HG03108 (cell line): Measurements from ENCODE around the gene CRLF3.
A peak's percentile ranks its signal among the peaks of the same experiment; 100 is the strongest.
"Not testable (repeated sequence)": the region's sequence is repeated elsewhere in the genome, so short reads cannot be mapped to it uniquely, and the experiment has no call there.

Experiments
- ATAC-seq: cut with Tn5 transposase; IDR thresholded peaks from one replicate; pipeline ENCODE4 v1.9.1; 2021; ENCODE audit warnings: moderate library complexity; ENCODE audit not compliant: unreplicated experiment

Gene CRLF3

GRCh38 chr17:30814860-30815259 lies 9.6 kb downstream of the CRLF3 start:
- ATAC-seq: not testable (repeated sequence)

DNA sequence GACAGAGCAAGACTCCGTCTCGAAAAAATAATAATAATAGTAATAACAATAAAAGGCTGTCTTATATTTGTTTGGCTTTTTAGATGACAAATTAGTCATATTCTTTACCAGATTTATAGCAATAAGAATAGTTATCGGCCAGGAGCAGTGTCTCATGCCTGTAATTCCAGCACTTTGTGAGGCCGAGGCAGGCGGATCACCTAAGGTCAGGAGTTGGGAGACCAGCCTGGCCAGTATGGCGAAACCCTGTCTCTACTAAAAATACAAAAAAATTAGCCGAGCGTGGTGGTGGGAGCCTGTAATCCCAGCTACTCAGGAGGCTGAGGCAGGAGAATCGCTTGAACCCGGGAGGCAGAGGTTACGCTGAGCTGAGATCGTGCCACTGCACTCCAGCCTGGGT lies 10.3 kb downstream of the CRLF3 start:
- ATAC-seq: not testable (repeated sequence)

DNA sequence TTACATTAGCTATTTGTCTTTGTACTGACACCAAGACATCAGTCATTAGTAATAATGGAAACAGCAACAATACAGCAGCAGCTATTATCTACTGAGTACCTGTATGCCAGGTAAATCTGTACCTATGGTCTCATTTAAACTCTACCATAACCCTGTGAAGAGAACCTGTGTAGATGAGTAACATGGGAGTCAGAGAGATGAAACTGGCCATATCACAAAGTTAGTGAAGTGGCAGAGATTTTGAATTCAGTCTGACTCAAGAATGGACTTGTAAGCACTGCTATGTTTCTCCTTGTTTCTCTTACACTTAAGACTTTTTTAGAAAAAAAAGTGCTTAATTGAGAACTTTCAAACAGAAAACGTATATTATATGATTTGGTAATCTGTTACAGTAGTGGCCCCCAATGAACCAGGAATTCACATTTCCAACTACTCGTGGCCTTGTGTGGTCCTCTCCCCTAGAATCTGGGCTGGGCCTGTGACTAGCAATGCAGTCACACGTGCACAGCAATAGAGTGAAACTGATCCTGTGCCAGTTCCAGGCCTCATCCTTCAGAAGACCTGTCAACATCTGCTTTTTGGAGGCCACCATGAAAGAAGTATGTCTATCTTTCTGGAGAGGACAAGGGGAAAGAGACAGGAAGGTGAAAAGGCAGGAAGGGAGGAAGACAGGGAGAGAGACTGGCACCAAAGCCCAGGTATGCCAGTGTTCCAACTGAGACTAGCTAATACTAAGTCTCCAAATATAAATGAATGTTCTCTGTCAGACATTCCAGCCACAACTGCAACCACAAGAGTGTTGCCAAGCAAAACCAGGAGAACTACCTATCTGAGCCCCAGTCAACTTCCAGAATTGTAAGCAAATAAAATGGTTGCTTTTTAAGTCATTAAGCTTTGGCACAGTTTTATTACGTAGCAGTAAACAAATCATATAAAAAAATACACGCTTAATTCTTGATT lies 12.0 kb downstream of the CRLF3 start:
- ATAC-seq: no peak

GRCh38 chr17:30809867-30810266 lies 14.6 kb downstream of the CRLF3 start:
- no peak for ATAC-seq

GRCh38 chr17:30808785-30809286 lies 15.7 kb downstream of the CRLF3 start:
- peak; percentile 67 for ATAC-seq

DNA sequence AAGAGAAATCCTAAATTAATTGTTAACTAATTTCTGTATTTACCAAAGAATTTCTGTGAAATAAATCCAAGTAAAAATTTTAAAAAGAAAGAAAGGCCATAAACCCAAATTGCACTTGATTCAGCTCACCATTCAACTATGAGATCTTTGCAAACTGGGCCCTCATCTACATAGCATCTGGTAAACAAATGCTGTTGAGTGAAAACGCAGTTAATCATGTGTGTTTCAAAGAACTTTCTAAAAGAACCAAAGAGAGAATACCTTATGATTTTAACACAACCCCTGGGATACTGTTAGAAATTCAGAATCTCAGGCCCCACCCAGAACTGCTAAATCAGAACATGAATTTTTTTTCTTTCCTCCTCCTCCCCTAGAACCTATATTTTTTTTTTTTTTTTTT lies 16.6 kb downstream of the CRLF3 start:
- no peak for ATAC-seq

DNA sequence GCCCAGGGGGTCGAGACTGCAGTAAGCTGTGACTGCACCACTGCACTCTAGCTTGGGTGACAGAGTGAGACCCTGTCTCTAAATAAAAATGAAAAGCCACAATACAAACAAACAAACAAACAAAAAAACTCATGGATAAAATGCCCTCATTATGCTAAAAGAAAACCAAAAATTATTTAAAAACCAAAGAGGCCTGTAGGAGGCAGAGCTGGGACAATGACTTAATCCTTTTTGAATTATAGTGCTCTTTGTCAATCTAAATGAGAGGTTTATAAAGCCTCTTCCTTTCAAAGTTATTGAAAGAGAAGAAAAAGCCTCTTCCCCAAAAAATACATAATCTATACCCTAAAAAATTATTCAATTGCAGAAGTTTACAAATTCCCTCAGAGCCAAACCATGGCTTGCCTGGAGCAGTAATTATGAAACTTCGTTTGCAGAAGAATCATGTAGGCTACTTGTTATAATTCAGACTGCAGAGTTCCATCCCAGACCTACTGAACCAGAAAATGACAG lies 18.5 kb downstream of the CRLF3 start:
- ATAC-seq: no peak

- ATAC-seq: no peak
These were observed 22.8 kb downstream of the CRLF3 start for GRCh38 chr17:30801671-30802070.

GRCh38 chr17:30796016-30796415 lies 28.5 kb downstream of the CRLF3 start:
- ATAC-seq: no peak

DNA sequence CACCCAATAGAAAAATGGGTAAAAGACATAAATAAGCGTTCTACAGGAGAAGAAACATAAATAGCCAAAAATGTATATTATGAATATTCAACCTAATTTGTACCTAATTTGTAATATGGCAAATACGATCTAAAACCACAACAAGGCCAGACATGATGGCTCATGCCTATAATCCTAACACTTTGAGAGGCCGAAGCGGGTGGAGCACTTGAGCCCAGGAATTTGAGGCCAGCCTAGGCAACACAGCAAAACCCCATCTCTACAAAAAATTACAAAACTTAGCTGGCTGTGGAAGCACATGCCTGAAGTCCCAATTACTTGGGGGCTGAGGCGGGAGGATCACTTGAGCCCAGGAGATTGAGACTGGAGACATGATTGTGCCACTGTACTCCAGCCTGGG lies 30.1 kb downstream of the CRLF3 start:
- no peak for ATAC-seq

GRCh38 chr17:30793282-30793977 lies 31.1 kb downstream of the CRLF3 start:
- ATAC-seq: no peak

DNA sequence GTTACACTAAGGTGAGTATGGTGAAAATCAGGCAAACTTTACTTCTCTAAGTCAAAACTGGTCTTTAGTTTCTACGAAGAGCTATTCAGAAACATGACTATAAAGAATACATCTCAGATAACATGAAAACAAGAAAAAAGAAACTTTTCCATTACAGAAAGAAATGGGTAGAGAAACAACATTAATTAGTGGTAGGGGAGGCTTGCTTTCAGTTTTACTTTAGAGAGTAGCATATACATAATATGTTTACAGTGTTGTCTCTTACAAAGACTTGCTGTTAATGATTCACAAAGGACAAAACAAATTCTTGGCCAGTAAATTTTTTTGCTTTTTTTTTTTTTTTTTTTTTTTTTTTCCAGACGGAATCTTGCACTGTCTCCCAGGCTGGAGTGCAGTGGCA lies 34.2 kb downstream of the CRLF3 start:
- no peak for ATAC-seq

GRCh38 chr17:30788918-30789317 lies 35.6 kb downstream of the CRLF3 start:
- no peak for ATAC-seq

DNA sequence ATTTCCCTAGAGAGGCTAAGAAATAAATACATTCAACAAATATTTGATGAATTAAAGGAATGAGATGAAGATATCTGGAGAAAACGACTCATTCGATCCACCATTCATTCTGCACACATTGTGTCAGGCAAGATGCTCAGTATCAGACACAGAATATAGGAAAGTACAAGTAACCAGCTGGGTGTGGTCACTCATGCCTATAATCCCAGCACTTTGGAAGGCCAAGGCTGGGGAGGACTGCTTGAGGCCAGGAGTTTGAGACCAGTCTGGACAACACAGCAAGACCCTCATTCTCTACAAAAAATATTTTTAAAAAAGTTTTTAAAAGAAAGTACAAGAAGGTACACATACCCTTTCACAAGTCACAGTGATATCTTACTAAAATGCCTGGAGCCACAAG lies 42.3 kb downstream of the CRLF3 start:
- ATAC-seq: no peak

- no peak for ATAC-seq
These were observed 44.1 kb downstream of the CRLF3 start for GRCh38 chr17:30780343-30780742.

- not testable (repeated sequence) for ATAC-seq
These were observed 55.7 kb downstream of the CRLF3 start for GRCh38 chr17:30768771-30769170.

- not testable (repeated sequence) for ATAC-seq
These were observed 56.7 kb downstream of the CRLF3 start for GRCh38 chr17:30767641-30768404.

DNA sequence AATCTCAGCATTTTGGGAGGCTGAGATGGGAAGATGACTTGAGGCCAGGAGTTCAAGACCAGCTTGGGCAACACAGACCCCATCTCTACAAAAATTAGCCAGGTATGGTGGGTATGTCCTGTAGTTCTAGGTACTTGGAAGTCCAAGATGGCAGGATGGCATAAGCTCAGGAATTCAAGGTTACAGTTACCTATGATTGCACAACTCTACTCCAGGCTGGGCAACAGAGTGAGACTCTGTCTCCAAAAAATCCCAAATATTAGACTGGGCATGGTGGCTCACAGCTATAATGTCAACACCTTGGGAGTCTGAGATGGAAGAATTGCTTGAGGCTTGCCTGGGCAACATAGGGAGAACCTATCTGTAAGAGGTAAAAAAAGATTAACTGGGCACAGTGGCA lies 63.4 kb downstream of the CRLF3 start:
- ATAC-seq: no peak

- not testable (repeated sequence) for ATAC-seq
These were observed 71.2 kb downstream of the CRLF3 start for GRCh38 chr17:30753291-30753690.

DNA sequence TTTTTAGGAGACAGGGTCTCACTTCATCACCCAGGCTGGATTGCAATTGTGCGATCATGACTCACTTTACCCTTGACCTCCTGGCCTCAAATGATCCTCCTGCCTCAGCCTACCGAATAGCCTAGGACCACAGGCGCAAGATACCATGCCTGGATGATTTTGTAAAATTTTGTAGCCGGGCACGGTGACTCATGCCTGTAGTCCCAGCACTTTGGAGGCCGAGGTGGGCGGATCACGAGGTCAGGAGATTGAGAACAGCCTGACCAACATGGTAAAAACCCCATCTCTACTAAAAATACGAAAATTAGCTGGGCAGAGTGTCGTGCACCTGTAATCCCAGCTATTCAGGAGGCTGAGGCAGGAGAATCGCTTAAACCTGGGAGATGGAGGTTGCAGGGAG lies 73.5 kb downstream of the CRLF3 start:
- ATAC-seq: not testable (repeated sequence)

GRCh38 chr17:30747621-30748020 lies 76.9 kb downstream of the CRLF3 start:
- not testable (repeated sequence) for ATAC-seq
